Right ventricle myocardium superior (tissue), 1 donor: Measurements from ENCODE around the gene ENDOD1. TPM values are rescaled to one million over a fixed set of nuclear protein-coding genes. Genes with fewer than 3 reads are reported as not detected.
"Not testable (repeated sequence)": the region's sequence is repeated elsewhere in the genome, so short reads cannot be mapped to it uniquely, and the experiment has no call there.

ENCODE experiments used
- ATAC-seq: fragments of 200-7000 bp; cut with Tn5 transposase; one replicate; pipeline ENCODE4 v1.9.1; 2020; ENCODE audit warnings: mild to moderate bottlenecking; ENCODE audit not compliant: poor library complexity
- DNase-seq: peaks from one replicate; pipeline ENCODE4 v3.0.0-alpha.2; 2020
- intact Hi-C: fragments of 100-400 bp; cut with DNase I; formaldehyde crosslinking; loops from one replicate; pipeline ENCODE4 v1.11.2; 2022
- total RNA-seq: library from RNA; stranded (reverse); fragmentation: NEBNext Ultra II Directional; extraction: Animal tissue kit (Norgen Biotek cat#: 25700); gene quantifications from one replicate; pipeline ENCODE4 v1.2.1, GENCODE V29; 2021
- donor health status: DM: no; HTN: yes; CAD: no; lungs with severe emphysema.

ENDOD1 gene
- total RNA-seq, 1 donor from 2014 or later, result 10.4 TPM

DNA sequence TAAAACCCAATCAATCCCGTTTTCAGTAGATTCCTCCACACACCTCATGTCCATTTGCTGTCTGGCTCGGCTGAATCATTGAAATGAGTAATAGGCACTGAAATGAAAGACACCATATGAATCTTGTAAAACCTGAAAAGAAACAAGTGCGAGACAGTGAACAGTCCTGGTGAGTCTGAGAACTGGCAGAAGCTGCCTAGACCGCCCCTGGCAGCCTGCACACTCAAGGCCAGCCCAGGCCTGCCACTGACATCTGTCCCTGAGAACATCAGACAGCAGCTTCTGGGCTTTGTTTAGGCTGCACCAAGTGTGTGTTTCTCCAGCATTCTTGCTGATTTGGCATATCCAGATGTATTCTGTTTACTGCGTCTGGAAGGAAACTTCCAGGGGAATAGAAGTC, 44.8 kb downstream of the ENDOD1 start:
- no peak for DNase-seq
- no peak for ATAC-seq
- intact Hi-C loops, result no loop called here

- DNase-seq, result no peak
- no peak for ATAC-seq
- intact Hi-C loops, result no loop called here
Observed at GRCh38 chr11:95135155-95135554, 45.5 kb downstream of the ENDOD1 start.

GRCh38 chr11:95135880-95136279, 46.2 kb downstream of the ENDOD1 start:
- no peak for ATAC-seq
- intact Hi-C loops, result no loop called here
- DNase-seq, result no peak

DNA sequence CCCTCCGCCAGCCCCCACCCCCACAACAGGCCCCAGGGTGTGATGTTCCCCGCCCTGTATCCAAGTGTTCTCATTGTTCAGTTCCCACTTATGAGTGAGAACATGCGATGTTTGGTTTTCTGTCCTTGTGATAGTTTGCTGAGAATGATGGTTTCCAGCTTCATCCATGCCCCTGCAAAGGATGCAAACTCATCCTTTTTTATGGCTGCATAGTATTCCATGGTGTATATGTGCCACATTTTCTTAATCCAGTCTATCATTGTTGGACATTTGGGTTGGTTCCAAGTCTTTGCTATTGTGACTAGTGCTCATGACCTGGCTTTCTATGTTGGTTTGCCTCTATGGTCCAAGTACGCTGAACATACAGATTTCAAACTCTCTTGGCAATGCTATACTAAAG, 47.1 kb downstream of the ENDOD1 start:
- ATAC-seq, intact Hi-C loops: not testable (repeated sequence)

DNA sequence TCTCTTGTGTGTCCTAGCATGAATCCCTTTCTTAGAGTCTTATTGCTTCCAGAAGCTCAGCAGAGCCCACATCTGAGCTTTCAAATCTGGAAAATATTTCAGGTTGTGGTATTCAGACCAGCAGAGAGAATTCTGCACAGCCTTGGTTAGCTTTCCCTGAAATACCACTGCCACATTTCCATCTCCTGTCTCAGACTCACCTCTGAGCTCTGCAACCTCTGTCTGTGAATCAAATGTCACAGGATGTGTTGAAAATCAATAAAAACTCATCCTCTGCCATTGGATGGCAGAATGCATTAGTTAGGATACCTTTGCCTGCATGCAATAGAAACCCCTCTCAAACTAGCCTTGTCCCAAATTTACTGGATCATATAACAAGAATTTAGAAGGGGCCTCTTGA, 47.7 kb downstream of the ENDOD1 start:
- ATAC-seq (no peak), DNase-seq (no peak)
- intact Hi-C loops, result no loop called here

More for the DNA sequence above, 47.1 kb downstream of the ENDOD1 start:
- not testable (repeated sequence) for DNase-seq

DNA sequence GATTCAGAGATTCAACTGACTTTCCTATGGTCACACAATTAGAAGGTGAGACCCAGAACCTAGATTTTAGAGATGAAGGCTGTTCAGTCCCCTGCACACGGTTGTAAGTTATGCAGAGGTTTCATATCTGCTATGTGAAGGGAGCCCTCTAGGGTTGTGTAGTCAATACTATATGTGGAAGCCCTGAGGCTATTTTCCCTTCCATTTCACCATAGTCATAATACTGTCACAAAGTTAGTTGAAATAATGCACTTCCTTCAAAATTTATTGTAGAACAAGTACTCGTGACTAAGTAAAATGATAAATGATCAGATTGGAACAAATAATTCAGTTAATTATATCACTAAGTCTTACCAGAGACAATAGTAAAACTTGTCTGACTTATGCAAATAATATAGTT, 48.8 kb downstream of the ENDOD1 start:
- intact Hi-C loops, result no loop called here
- ATAC-seq (peak; percentile 38), DNase-seq (no peak)

GRCh38 chr11:95140397-95141033, 50.9 kb downstream of the ENDOD1 start:
- intact Hi-C loops, result no loop called here
- ATAC-seq (no peak), DNase-seq (no peak)

DNA sequence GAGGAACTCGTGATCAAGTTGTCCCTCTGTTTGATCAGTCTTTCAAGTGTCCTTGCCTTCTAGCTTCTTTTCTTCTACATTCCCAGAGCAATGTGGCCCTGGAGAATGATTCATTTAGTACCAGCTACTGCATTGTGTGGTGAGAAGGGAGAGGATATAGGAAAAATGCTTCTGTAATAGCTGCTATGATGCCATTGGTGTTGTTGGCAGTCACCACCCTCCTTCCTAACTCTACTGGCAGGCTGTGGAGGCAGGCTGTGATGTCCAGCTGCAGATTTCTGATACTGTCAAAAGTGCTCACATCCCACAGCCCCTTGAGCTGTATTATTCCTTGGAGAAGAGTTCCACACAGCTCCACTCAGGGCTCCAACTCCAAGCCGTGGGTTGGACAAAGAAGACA, 52.8 kb downstream of the ENDOD1 start:
- DNase-seq (no peak), ATAC-seq (no peak)
- intact Hi-C loops, result no loop called here

- intact Hi-C loops, result no loop called here
- ATAC-seq, result no peak
- DNase-seq, result no peak
Observed at GRCh38 chr11:95143106-95143681, 53.5 kb downstream of the ENDOD1 start.

DNA sequence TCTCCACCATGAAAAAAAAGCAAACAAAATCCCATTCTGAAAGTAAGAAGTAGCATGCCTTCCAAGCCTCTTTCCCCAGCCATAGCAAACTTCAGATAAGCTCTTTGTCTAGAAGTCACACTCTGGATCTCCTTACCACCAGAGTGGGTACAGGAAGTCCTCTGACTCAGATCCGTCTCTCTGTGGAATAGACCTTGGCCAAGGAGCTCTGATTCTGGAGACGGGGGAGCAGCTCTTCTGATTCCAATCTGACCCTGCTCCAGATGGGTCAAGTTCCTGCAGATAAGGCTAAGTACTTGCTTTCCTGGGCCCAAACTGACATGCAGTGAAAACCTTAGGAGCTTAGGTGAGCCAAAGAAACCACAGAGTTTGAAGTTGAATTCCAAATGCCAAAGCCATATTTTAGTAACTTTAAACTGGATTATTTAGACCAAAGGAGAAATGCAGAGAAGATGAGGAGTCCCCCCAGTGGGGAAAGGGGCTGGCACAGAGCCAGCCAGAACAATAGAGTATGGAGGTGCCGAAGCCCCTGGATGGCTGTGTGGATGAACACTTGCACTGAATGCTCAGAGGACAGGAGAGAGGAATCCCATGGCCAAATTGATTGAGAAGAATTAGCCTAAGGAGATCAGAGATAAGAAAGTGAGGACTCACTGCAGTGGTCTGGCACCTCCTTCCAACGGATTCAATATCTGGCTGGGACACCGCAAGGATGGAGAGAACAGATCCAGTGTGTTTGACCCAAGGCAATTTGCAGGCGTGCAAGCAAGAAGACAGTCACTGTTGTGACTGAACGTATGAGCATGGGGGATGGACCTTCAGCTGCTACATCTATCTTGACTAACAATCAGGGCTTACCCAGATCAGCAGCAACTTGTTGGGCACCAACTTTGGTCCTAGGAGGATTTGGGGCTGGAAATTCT, 54.9 kb downstream of the ENDOD1 start:
- intact Hi-C loops, result no loop called here
- no peak for DNase-seq
- no peak for ATAC-seq

- intact Hi-C loops, result no loop called here
- ATAC-seq (no peak), DNase-seq (no peak)
Observed at GRCh38 chr11:95145430-95146060, 55.9 kb downstream of the ENDOD1 start.

DNA sequence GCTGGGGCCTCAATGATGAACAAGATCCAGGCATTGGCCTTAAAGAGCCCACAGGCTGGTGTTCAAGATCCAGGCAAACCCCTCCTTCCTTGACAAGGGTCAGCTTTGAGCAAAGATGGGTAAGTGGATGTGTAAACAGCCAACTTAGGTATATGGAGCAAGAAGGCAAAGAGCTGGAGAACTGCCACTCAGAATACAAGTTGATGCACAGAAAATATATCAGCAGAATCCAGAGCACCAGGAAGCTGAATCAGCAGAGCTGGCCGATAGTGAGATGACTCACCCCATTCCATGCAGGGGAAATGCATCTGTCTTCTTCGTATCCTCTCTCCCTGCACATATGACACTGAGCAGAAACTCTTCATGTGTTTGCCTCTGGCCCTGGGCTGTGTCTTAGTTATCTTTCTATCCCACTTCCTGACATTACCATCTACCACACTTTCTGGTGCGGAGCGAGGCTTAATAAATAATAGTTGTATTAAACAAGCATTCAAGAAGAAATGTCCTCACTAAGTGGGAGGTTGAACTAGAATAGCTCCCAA, 57.8 kb downstream of the ENDOD1 start:
- intact Hi-C loops, result no loop called here
- DNase-seq, result no peak
- ATAC-seq, result no peak

DNA sequence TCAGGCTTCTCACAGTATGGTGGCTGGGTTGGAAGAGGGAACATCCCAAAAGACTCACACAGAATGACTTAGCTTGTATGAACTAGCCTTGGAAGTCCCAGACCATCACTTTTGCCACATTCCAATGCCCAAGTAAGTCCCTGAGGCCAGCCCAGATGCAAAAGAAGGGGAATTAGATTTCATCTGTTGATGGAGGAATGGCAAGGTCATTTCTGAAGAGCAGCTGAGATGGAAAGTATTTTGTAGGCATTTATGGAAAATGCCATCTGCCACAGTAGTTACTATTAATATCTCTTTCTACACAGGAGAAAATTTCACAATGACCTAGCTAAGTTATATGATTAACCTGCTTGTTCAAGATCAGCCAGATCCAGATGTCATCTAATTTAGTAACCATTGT, 58.8 kb downstream of the ENDOD1 start:
- no peak for DNase-seq
- ATAC-seq, result no peak
- intact Hi-C loops, result no loop called here

DNA sequence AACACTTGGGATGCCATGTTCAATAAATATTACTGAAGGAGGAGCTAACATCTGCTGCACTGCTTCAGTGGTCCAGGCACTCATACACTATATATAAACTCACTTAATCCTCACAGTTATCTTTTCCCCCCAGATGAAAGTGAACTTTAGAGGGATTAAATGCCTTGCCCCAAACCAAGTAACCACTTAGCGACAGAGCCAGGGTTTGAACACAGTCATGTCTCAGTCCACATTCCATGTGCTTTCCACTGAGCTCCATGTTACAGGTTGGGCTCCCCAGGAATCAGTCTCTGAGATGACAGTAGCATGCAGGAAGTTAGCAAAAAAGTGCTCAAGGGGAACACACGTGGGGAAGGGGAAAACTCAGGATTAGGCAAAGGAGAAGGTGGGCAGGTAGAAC, 59.3 kb downstream of the ENDOD1 start:
- intact Hi-C loops, result no loop called here
- DNase-seq (no peak), ATAC-seq (no peak)

- peak; percentile 54 for DNase-seq
- intact Hi-C loops, result loop anchor here (2.0 to 5.0 kb wide), 3 partner anchors 81 to 613 kb away; partner anchors contain the start of genes CWC15 and KDM4D
- no peak for ATAC-seq
Observed at GRCh38 chr11:95149651-95150364, 60.2 kb downstream of the ENDOD1 start.

DNA sequence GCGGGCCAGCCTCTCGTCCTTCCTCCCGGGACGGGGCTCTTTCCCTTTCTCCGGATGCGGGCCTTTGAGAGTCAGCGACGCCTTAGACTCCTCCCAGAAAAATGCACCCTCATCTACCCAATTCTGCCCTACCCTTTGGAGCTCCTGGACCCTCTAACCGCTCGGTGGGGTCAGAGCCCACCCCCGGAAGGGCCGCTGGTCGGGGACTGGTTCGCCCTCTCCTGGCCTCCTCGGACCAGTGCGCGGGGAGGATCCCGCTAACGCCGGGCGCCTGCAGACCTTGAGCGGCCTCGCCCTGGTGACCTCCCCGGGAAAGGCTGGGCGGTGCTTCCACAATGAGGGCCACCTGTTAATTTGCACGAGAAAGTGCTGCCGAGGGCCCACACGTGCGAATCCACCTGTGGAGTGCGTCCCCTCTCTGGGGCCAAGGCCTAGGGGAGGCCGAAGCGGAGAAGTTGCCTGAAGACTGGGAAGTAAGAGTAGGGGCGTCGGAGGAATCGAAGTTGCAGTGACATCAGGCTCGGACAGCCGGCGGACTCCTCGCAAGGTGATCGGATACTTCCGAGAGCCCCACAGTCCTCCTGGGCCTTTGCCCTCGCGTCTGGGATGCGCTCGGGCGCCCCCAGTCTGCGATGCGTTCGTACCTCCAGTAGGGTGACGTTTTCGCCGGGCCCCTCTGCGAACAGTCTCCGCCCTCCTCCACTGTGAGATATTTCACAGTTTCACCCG, 61.5 kb downstream of the ENDOD1 start:
- ATAC-seq (peak; percentile 96), DNase-seq (peak; percentile 92)
- intact Hi-C loops, result loop anchor here (2.0 to 5.0 kb wide), 3 partner anchors 82 to 612 kb away; partner anchors contain the start of genes CWC15 and KDM4D
